Measurements from ENCODE around the gene TRAM2. TPM values are rescaled to one million over a fixed set of nuclear protein-coding genes. Genes with fewer than 3 reads are reported as not detected.

The TRAM2 gene
- total and polyA plus RNA-seq, 2 of the 13 experiments (the other 11 are each of a cell fraction or from before 2014, with no cell fraction given): 49.1 to 72.5 TPM

GRCh38 chr6:52591832-52592231 is 15.0 kb upstream of the TRAM2 start:
- POLR2A ChIA-PET: interaction anchor here (0.6 to 1.4 kb wide), 3 partner anchors 14 to 48 kb away, joined by 3 read pairs; no protein-coding TSS in a partner anchor

More at GRCh38 chr6:52591832-52592231, 15.0 kb upstream of the TRAM2 start:
- CTCF ChIA-PET (ENCODE audit: low intra/inter-chr PET ratio, low total read pairs): no interaction called here
- H3K27me3 ChIP-seq (ENCODE audit: control insufficient read depth in 1 of 2, insufficient read depth in 2 of 2, low read length in 2 of 2): no peaks in the 10 kb centered on the region
- no peaks in the 10 kb centered on the region for H3K9me3 ChIP-seq (ENCODE audit: low read length)
- no peak for ATAC-seq
- H3K4me2 ChIP-seq (ENCODE audit: low read depth, low read length): no peak overlapping the region
- 92% methylated on average over 1 of the region's 1 CpG for WGBS (ENCODE audit: low lambda C conversion rate)
- intact Hi-C loops (cut with micrococcal nuclease; ENCODE audit: unreplicated experiment) (loop anchor here (2.0 kb wide), 1 partner anchor 47 kb away; no protein-coding TSS in a partner anchor), in situ Hi-C loops (cut with HindIII; ENCODE audit: extremely low pct_ligation_motif_present, low pct_unique_long_range_greater_than_20kb) (no loop called here)
- no peaks in the 10 kb centered on the region for H3K79me2 ChIP-seq (ENCODE audit: insufficient read depth, low read length)
- H3K4me1 ChIP-seq (ENCODE audit: insufficient read depth, low read length): peaks cover 81% of the 10 kb centered on the region
- H3K36me3 ChIP-seq (replicated peaks in 1 of 2; ENCODE audit: control insufficient read depth in 1 of 2, insufficient read depth in 2 of 2, low read length in 2 of 2): no peaks in the 10 kb centered on the region
- BruUV-seq (replicated peaks): no TSS peak
- no peak for TF ChIP-seq GATAD2A (CRISPR knock-in tag; IDR thresholded peaks at IDR 0.05)
- no peak for TF ChIP-seq KLF13 (CRISPR knock-in tag; IDR thresholded peaks at IDR 0.05)
- TF ChIP-seq ZNF747 (CRISPR knock-in tag; IDR thresholded peaks at IDR 0.05; ENCODE audit: borderline replicate concordance): no peak
- TF ChIP-seq STAT6 (CRISPR knock-in tag; IDR thresholded peaks at IDR 0.05; ENCODE audit: borderline replicate concordance): no peak
- no peak for TF ChIP-seq ZFY (CRISPR knock-in tag; IDR thresholded peaks at IDR 0.05)
- no peak for TF ChIP-seq ZNF605 (CRISPR knock-in tag; IDR thresholded peaks at IDR 0.05)
- TF ChIP-seq MZF1 (CRISPR knock-in tag; IDR thresholded peaks at IDR 0.05; ENCODE audit: borderline replicate concordance): no peak
- no peak for TF ChIP-seq ZNF382 (CRISPR knock-in tag; IDR thresholded peaks at IDR 0.05; ENCODE audit: borderline replicate concordance)
- TF ChIP-seq ATF7-NPFF (CRISPR knock-in tag; IDR thresholded peaks at IDR 0.05; ENCODE audit: low read depth): no peak
- no peak for TF ChIP-seq ETV6 (CRISPR knock-in tag; conservative IDR thresholded peaks at IDR 0.05)
- no peak for TF ChIP-seq NR2F2 (IDR thresholded peaks at IDR 0.05; ENCODE audit: borderline replicate concordance, low read depth)
- no peak for TF ChIP-seq ZSCAN9 (CRISPR knock-in tag; IDR thresholded peaks at IDR 0.05; ENCODE audit: borderline replicate concordance)
- H2AFZ ChIP-seq (ENCODE audit: low read length): no peak overlapping the region
- no peak overlapping the region for H3K4me3 ChIP-seq (replicated peaks in 1 of 3; ENCODE audit: insufficient read depth in 1 of 3, low read depth in 2 of 3, low read length in 3 of 3)
- FAIRE-seq: no peak
- H4K20me1 ChIP-seq (ENCODE audit: insufficient read depth, low read length): no peaks in the 10 kb centered on the region
- no peak for DNase-seq (ENCODE audit: low spot score)
- no peak overlapping the region for H3K27ac ChIP-seq (ENCODE audit: extremely low read length, insufficient read depth, low read length)
- H3K9ac ChIP-seq (ENCODE audit: insufficient read depth, low read depth, low read length): no peak overlapping the region

All from HepG2 (cell line).